HL-60/S4 treated with retinoic acid at 250 ng/mL for 4 days and 3 days (cell line): Measurements from ENCODE around the gene SPINT2.

Source experiments
- in situ Hi-C: fragments of 300-500 bp; cut with MboI; formaldehyde crosslinking; loops from 2 replicates; pipeline ENCODE4 v1.7.0; 2022; ENCODE audit warnings: low sequenced_read_pairs

SPINT2 gene

DNA sequence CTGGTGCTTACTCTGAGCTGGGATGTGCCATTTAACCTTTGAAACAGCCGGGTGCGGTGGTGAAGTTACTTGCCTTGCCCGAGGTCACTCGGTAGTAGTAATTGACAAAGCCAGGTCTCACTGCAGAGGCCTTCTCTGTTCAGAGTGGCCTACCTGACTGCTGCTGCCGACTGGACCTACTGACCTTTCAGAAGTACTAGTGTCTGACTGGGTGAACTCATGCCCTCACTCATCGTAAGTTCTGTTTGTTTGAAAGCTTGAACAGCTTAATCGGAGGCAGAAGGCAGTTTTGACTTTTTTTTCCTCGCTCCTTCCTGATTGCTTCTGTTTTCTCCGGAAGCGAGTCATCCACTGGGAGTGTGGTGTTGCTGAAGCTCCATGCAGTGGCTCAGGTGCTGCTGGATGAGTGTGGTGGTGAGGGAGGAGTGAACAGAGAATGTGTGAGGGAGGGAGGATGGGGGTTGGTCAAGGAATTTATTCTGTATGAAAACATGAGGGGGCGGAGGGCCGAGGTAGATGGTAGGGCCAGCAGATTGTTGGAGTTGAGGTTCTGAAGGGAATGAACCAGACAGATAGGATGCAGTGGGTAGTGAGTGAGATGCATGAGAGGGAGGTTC is 2.7 kb downstream of the SPINT2 start:
- in situ Hi-C loops, result no loop called here

DNA sequence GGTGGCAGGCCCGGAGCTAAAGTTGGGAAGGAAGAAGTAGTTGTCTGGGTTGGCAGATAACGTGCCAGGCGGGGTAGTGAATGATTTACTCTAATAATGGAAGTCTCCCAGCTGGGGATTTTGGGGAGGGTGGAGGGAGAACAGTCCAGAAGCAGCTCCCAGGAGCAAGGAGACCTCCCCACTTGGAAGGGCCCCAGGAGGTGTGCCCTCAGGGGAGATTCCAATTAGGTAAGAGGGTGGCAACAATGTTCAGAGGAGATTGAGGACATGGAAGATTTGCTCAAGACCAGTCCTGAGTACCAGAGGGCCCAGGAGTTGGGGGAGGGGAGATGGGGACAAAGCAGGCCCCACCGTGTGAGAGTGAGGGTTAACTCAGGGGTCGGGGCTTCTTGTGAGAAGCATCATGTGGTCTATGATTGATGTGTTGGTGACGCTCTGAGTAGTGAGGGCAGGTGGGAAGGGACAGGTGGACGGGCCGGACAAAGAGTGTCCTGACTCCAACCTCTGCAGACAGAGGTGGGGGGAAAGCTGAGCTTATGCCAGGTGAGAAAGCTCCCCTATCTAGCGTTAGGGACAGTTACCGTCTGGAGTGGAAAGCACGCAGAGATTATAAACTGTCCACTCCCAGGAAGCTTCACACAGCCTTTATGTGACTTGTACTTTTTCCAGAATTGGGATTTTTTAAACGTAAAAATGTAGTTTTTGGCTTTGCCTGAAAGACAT is 3.5 kb downstream of the SPINT2 start:
- in situ Hi-C loops, result no loop called here

DNA sequence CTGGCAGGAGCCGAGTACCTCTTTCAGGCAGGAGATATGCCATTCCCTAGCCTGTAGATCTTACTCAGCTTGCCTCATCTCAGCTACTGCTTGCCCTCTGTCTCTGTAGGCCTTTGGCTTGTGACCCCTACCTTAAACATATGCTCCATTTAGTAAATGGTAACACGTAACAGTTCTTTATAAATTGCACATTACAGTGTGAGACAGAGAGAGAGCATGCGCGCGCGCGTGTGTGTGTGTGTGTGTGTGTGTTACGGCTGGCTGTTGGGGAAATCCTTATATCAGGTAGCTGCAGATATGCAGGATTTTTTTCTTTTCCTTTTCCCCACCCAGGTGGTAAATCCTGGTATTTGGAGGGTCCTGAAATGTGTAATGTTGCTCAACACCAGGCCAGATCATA is 4.2 kb downstream of the SPINT2 start:
- in situ Hi-C loops, result no loop called here

DNA sequence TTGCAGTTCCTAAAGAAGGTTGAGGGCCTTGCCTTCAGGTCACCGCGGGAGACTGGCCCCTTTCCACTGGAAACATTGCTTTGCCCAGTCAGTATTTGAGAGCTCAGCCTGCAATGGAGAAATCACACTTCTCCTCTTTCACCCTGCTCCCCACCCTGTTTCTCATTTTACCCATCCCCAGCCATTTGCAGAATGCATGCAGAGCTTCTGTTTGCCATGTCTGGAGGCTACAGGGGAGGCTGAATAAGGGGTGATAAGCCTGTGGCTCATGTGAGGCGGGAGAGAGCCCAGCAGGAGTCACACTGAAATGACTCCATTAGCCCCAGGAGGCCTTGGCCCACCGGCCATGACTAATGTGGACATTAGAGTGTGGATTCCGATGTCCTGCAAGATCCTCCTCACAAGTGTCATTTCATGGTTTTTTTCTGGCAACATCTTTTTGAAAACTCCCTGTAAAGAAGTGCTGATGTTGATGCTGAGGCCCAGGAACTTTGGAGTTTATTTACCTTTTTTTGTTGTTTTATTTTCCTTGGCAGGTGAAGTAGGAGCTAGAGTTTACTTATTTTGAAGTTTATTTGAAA is 6.3 kb downstream of the SPINT2 start:
- in situ Hi-C loops, result no loop called here

DNA sequence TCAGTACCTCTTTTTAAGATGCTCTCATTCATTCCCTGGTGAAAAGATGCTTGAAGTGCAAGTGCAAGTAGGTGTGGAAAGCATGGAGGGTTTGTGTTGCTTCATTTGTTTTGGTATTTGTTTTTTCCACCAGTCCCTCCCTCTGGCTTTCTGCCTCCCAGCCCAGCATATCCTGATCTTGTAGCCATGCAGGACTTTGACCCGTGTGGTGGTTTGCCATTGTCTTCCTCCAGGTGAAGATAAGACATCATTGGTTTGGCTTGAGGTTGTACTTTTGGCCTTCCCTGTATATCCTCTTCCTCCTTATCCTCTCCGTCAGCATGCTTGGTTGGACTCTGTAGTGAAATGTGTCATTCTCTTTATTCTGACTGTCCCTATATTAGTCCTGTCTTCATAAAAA is 9.1 kb downstream of the SPINT2 start:
- in situ Hi-C loops, result no loop called here

DNA sequence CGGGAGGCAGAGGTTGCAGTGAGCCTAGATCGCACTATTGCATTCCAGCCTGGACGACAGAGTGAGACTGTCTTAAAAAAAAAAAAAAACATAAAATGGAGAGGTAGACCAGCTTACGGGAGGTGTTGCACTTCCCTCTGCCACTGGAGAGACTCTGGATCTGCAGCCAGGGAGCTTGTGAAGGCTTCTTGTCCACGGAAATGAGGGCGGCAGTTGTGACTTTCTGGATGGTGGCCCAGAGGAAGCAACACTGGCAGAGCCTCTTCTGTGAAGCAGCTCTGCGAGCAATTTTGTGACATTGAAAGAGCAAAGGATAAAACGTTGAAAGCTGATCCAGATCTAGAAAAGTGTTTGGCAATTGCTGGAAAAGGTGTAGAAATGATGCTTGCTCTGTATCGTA is 10.4 kb downstream of the SPINT2 start:
- in situ Hi-C loops, result no loop called here

DNA sequence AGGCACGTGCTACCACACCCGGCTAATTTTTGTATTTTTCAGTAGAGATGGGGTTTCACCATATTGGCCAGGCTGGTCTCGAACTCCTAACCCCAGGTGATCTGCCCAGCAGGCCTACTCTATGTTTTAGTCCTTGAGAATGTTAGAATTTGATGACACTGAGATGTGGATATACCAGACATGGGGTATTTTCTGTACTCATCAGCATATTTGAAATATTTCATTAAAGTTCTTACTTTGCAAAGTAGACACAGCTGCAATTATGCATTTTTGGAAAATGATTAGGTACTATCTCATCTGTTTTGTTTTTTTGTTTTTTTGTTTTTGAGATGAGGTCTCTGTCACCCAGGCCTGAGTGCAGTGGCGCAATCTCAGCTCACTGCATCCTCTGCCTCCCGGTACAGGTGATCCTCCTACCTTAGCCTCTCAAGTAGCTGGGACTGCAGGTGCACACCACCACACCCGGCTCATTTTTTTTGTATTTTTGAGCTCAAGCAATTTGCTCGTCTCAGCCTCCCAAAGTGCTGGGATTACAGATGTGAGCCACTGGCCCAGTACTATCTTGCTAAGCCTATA is 12.7 kb downstream of the SPINT2 start:
- in situ Hi-C loops, result no loop called here

DNA sequence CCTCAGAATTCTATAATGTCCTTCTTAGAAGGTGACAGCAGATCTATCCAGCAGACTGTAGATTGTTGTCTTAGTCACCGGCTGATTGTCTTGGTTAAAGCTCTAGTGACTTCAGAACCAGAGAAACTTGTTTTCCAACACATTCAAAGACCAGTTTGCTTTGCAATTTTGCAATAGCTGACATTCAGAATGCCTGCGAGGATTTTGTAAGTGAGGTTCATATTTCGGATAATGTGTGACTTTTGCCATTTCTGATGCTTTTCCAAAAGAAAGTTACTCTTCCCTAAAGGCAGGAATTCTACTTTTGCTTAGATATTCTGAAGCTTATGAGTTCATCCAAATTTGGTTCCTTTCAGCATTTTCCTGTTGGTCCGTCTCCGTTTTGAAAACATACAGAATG is 13.2 kb downstream of the SPINT2 start:
- in situ Hi-C loops, result no loop called here

DNA sequence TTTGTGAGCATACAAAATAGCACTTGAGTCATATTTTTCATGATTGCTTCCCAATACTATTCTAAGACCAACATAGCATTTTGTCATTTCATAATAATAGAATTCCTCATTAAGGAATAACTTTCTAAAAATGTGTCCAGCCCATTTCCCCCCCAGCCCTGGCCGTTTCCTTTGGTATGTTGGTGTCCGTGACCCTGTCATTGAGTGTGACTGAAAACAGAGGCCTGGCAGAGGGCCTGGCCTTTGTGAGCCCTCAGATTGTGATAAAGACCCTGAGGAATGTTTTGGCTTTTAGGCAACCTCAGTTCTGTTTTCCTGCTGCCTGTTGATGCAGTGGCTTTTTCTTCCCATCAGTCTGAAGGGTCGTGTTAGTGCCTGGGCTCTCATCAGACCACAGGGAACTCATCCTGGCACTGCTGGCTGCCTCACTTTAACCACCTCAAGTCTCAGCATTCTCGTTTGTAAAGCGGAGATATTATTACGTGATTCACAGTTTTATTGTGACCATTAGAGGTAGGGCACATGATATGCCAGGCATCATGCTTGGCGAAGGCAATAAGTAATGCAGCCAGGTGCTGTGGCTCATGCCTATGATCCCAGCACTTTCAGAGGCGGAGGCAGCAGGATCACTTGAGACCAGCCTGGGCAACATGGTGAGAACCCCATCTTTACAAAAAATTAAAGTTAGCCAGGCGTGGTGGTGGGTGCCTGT is 13.8 kb downstream of the SPINT2 start:
- in situ Hi-C loops, result no loop called here

DNA sequence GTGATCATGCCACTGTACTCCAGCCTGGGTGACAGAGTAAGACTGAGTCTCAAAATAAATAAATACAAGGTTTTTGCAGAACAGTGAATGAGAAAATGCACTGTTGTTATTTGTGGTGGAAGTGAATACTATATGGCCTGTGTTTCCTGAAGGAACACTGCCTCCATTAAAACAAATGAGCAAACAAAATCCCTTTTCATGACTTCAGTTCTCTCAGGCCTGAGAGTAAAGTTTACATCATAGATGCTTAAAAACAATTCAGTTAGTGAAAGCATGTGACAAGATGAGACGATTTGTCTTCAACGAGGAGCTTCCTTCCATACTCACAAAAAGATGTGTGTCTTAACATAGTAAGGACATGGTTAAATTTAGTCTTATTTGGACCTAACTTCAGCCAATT is 14.4 kb downstream of the SPINT2 start:
- in situ Hi-C loops, result no loop called here

DNA sequence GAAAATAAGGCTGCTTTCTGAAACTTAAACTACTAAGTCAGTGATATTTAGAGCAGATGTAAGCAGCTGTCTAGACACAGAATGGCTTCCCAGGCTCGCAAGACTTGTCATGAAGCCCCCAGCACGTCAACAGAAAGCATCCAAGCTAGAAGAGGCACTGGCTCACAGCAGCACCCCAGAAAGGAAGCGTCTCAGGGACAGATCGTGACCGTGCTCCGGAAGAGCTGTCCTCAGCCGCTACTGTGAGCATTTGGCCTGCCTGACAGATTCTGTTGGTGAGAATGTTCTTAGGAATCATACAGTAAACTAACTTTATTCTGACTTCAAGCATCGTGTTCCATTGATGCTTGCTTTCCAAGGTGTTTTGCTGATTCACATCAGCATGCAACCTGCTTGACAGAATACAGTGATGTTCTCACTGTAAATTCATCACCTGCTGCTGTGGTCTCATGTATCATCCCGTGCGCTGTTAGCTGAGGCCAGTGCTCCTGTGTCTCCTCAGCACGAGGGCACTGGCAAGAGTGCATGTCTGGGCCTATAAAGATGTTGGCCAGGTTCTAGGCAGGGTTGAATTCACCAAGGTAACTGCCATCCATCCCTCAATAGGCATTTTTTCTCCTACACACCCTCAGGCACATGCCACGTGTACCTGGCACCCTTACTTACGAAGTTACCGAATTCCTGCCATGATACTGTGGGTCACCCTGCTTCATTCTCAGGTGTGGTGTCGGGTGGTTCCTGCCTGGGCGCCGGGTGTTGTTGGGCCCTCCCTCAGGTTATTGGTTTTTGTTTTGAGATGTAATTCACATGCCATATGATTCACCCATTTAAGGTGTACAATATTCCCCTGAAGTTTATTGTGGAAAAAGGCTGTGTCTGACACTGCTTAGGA is 15.9 kb downstream of the SPINT2 start:
- in situ Hi-C loops, result no loop called here

DNA sequence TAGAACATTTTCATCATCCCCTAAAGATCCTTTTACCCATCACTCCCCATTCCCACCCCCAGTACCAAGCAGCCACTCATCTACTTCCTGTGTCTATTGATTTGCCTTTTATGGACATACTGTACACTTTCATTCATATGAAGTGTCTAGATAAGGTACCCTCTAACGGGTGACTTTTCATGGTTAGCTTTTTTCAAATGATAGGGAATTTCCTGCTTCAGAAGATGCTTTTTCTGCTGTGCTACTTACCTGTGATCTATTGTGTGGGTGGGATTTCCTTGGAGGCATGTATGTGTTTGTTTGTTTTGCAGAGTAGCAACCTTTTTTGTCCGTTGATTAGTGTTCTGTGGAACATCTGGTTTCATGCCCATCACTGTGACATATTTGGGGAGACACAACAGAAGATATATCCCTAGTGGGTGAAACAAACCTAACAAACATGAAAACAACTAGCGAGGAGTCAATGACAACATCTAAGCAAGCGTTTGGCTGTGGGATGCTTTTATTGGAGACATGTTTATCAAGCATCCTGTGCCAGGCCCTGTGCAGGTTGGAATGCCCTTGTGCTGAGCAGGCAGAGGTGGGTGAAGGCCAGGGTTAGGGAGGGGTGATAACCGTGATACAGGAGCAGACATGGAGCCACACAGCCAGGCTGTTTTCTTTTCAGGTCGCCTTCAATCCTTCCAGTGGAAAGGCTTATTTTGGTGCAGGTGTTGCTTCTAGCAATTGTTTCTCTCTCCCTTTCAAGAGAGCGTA is 17.6 kb downstream of the SPINT2 start:
- in situ Hi-C loops, result no loop called here

DNA sequence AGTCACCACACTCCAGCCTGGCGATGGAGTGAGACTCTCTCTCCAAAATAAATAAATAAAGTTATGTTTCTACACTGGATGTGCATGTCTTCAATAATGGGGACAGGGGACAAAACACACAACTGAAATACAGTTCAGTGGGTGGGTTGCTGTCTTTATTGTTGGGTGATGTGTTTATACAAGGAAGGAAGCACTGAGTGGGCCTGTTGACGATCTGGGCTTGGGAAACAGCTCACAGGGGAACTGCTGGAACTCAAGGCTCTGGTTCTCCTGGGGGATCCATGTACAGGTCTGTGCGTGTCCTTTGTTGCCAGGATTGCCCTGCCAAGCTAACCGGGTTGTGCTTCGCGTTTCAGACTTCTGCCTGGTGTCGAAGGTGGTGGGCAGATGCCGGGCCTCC is 18.9 kb downstream of the SPINT2 start:
- in situ Hi-C loops, result no loop called here

DNA sequence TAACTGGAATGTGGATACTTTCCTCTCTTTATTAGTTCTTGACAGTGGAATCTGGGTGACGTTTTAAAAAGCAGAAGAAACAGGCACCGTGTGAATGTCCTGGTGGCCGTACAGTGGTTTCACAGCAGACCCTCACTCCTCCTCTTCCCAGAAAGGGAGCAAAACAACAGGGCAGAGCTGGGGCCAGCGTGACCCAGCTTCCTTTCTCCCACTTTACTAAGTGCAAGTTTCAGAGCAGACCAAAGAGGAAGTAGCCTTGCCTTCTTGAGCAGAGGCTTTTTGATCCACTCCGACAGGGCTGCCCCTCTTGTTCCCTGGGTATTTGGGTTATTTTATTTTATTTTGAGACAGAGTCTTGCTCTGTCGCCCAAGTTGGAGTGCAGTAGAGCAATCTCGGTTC is 20.0 kb downstream of the SPINT2 start:
- in situ Hi-C loops, result no loop called here

DNA sequence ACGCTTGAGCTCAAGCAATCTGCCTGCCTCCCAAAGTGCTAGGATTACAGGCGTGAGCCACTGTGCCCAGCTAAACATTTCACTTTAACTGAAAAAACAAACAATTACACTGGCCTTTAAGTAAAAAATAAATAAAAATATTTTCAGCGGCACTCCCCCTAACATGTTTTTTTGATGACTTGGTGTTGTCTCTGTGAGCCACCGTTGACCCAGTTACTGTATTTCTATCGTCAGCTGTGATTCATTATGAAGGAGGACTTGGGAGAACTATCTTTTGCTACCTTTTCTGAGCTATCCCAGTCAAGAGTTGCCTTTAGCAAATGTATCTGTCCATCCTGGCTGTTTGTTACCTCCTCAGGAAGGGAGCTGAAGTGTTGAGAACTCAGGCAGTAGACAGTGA is 21.2 kb downstream of the SPINT2 start:
- in situ Hi-C loops, result no loop called here

DNA sequence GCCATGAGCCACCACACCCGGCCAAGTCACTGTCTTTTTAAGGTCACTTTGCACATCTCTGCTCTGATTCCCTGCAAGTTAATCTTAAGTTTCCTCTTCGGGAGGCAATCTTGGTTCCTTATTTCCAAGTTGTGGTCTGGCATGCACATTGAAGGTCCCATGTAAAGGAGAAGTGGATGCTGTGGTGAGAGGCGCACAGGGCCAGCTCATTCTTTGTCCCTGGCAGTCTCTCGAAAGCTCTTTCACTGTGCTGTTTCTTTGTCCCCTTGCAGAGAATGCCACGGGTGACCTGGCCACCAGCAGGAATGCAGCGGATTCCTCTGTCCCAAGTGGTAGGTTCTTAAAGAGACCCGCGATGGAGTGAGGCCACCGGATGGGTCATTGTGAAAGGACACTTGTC is 23.2 kb downstream of the SPINT2 start:
- in situ Hi-C loops, result no loop called here

DNA sequence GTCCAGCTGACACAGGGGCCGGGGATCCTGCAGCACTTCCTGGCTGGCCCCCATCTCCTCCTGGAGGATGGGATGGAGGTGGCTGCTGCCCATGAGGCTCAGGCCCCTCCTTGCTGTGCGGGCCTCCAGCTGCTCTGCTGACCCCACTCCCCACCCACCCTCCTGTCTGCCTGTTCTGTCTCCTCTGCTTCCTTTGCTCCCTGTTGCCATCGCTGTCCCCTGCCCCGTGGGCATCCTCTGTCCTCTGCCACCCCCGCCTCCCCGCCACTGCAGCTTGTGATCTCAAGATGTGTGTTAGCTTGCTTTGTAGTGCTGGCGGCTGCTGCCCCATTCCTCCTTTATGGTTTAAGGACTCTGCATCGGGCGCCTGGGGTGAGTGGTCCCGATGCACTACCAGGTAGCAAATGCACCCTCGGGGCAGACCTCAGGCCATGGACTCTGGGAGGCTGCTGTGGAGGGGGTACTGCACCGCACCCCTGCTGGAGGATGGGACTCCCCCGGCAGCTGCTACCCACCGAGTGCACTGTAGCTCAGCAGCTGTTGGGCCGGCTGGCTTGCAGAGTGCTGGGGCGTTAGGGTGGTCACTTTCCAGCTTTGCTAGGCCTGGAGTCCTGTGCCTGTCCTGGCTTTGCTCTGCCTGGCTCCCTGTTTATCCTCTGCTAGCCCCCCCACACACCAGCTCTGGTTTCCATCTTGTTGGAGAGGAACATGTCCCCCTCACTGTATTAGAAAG is 23.9 kb downstream of the SPINT2 start:
- in situ Hi-C loops, result no loop called here

DNA sequence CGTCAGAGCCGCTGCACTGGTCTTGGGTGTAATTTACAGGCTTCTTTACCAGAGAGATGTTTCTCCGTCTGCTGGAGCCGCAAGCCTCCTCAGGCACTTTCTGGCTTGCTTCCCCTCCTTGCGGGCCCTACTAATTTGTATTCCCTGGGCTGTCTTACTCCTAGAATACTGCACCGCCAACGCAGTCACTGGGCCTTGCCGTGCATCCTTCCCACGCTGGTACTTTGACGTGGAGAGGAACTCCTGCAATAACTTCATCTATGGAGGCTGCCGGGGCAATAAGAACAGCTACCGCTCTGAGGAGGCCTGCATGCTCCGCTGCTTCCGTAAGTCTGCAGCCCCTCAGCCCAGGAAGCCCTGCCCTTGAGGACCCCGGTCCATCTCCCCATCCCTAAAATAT is 25.6 kb downstream of the SPINT2 start:
- in situ Hi-C loops, result no loop called here

DNA sequence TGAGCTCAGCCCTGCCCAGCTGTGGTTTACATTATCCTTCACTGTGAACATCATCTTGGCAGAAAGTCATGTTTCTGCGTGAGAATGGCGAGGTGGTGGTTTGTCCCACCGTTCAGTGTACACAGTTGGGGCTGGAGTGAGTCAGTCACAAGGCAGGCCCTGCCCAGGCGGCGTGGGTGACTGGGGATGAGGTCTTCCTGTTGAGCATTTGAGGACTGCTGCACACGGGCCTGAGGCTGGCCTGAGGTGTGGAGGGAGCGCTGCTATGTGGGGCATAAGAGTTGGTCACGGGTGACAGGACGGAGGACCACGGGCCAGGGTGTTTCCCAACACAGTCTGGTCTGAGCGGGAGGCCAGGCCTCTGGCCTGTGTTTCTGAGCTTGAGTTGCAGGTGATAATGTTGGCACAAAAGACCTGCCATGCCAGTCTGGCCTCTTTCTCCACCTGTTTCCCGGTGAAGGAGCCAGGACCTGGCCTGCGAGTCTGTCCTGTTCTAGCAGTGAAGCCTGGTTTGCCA is 26.3 kb downstream of the SPINT2 start:
- in situ Hi-C loops, result no loop called here
